ENCODE results near the gene ENTREP3.

GRCh38 chr1:155241069-155241679 lies 14.1 kb downstream of the ENTREP3 start:
- TF ChIP-seq POLR2AphosphoS5 (IDR thresholded peaks at IDR 0.05; ENCODE audit: borderline replicate concordance, low read depth, low read length): peak; percentile 78
- no peak for TF ChIP-seq EZH2 (IDR thresholded peaks at IDR 0.05)

All from SK-N-MC (cell line).